PC-3 (cell line): ENCODE data around the gene GNG4. TPM values are rescaled to one million over a fixed set of nuclear protein-coding genes. Genes with fewer than 3 reads are reported as not detected.

ENCODE experiments used
- ATAC-seq: fragments of 200-7000 bp; cut with Tn5 transposase; 2 replicates; pipeline ENCODE4 v1.9.1; 2020; ENCODE audit warnings: mild to moderate bottlenecking, moderate library complexity
- BruUV-seq: library from RNA; stranded (reverse); fragments of 400-500 nt; replicated peaks from 2 replicates; lab custom pipeline; 2021; lab: Mats Ljungman, UMichigan
- CTCF ChIA-PET: fragments of 300-600 bp; sonication (Branson Sonifier 250); formaldehyde crosslinking; loops from one replicate; lab custom pipeline; 2022; ENCODE audit warnings: antibody characterized with exemption; lab: Charles Lee
- POLR2A ChIA-PET: fragments of 300-600 bp; sonication (Branson Sonifier 250); formaldehyde crosslinking; loops from one replicate; lab custom pipeline; 2022; ENCODE audit warnings: antibody characterized with exemption; ENCODE audit not compliant: unreplicated experiment; lab: Charles Lee
- DNase-seq: peaks from one replicate; pipeline ENCODE4 v3.0.0-alpha.2; 2015
- H2AFZ ChIP-seq: fragments of 300-600 bp; sonication (generic); 2 replicates; pipeline ENCODE4 v1.6.0; 2016; ENCODE audit warnings: antibody characterized with exemption, low read length
- H3F3A ChIP-seq: fragments of 300-600 bp; sonication (generic); one replicate; pipeline ENCODE4 v1.6.0; 2017; ENCODE audit warnings: antibody characterized with exemption, low read length, control low read depth, mild to moderate bottlenecking; ENCODE audit not compliant: unreplicated experiment
- H3K27ac ChIP-seq: fragments of 300-600 bp; sonication (generic); 2 replicates; pipeline ENCODE4 v1.5.1; 2016; ENCODE audit warnings: mild to moderate bottlenecking, low read length
- H3K27me3 ChIP-seq: fragments of 300-600 bp; sonication (generic); 2 replicates; pipeline ENCODE4 v1.6.1; 2016; ENCODE audit warnings: low read length, mixed read lengths
- H3K36me3 ChIP-seq: fragments of 300-600 bp; sonication (generic); 2 replicates; pipeline ENCODE4 v1.6.1; 2016; ENCODE audit warnings: low read depth, mixed run types, low read length, mixed read lengths
- H3K4me1 ChIP-seq: fragments of 300-600 bp; sonication (generic); 2 replicates; pipeline ENCODE4 v1.5.1; 2016; ENCODE audit warnings: low read length; ENCODE audit not compliant: insufficient read depth
- H3K4me2 ChIP-seq: fragments of 300-600 bp; sonication (generic); 2 replicates; pipeline ENCODE4 v1.6.0; 2016; ENCODE audit warnings: low read length
- H3K4me3 ChIP-seq: fragments of 300-600 bp; sonication (generic); 2 replicates; pipeline ENCODE4 v1.5.1; 2016; ENCODE audit warnings: mild to moderate bottlenecking, low read length, mixed read lengths
- H3K79me2 ChIP-seq: fragments of 300-600 bp; sonication (generic); 2 replicates; pipeline ENCODE4 v1.6.1; 2017; ENCODE audit warnings: low read length, mixed read lengths
- H3K9ac ChIP-seq: fragments of 300-600 bp; sonication (generic); 2 replicates; pipeline ENCODE4 v1.6.0; 2016; ENCODE audit warnings: mild to moderate bottlenecking, low read length
- H3K9me2 ChIP-seq: fragments of 300-600 bp; sonication (generic); replicated peaks from 2 replicates; pipeline ENCODE4 v1.6.1; 2016; ENCODE audit warnings: mixed run types, low read length, mixed read lengths
- H3K9me3 ChIP-seq: fragments of 300-600 bp; sonication (generic); 2 replicates; pipeline ENCODE4 v1.6.1; 2016; ENCODE audit warnings: low read length, mixed read lengths
- H4K20me1 ChIP-seq: fragments of 300-600 bp; sonication (generic); 2 replicates; pipeline ENCODE4 v1.6.1; 2016; ENCODE audit warnings: low read length, mixed read lengths
- EZH2 ChIP-seq: fragments of 300-600 bp; sonication (generic); IDR thresholded peaks from one replicate; pipeline ENCODE4 v1.6.1; 2017; ENCODE audit warnings: antibody characterized with exemption, mild to moderate bottlenecking, low read length; ENCODE audit not compliant: unreplicated experiment
- EZH2phosphoT487 ChIP-seq: fragments of 300-600 bp; sonication (generic); IDR thresholded peaks from 2 replicates; pipeline ENCODE4 v1.6.1; 2018; ENCODE audit warnings: mild to moderate bottlenecking, antibody characterized with exemption, low read length, borderline replicate concordance
- intact Hi-C: fragments of 100-400 bp; cut with micrococcal nuclease; formaldehyde crosslinking; loops from 2 replicates; pipeline ENCODE4 v1.9.0; 2023
- total RNA-seq: library from RNA; depleted of rRNA; stranded (reverse); fragments of >200 nt; gene quantifications from 2 replicates; pipeline ENCODE4 v1.2.3, GENCODE V29; 2014
- TF ChIP-seq, protein P1 (sequence below): fragments of 300-600 bp; sonication (generic); conservative IDR thresholded peaks from 2 replicates; pipeline ENCODE4 v1.5.1; 2017; ENCODE audit warnings: antibody characterized with exemption, low read depth, mild to moderate bottlenecking, low read length

Gene GNG4
- total RNA-seq, 1 experiment from 2014 or later: 0.80 TPM

DNA sequence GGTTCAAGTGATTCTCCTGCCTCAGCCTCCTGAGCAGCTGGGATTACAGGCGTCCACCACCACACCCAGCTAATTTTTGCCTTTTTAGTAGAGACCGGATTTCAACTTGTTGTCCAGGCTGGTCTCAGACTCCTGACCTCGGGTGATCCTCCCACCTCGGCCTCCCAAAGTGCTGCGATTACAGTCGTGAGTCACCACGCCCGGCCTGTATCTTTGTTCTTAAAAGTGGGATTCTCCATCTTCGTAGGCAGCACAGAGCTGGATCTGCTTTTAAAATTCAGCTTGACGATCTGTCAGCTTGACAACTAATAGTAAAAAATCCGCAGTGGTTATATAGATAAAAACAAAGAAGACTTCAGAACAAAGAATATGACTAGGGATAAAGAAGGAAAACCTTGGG is 2.8 kb upstream of the GNG4 start:
- Histone ChIP-seq H3K79me2 (no peaks in the 10 kb centered on the region), H3K9me3 (no peaks in the 10 kb centered on the region), H3K4me2 (no peak overlapping the region), H3K9me2 (no peaks in the 10 kb centered on the region), H3K4me3 (no peak overlapping the region), H3K27ac (no peak overlapping the region), H3K4me1 (peaks cover 4% of the 10 kb centered on the region), H3K9ac (no peak overlapping the region), H3F3A (no peaks in the 10 kb centered on the region), H2AFZ (no peak overlapping the region), H3K27me3 (peaks cover 11% of the 10 kb centered on the region), H3K36me3 (no peaks in the 10 kb centered on the region), H4K20me1 (no peaks in the 10 kb centered on the region)
- ATAC-seq: no peak
- ChIA-PET POLR2A (no interaction called here), CTCF (no interaction called here)
- no TSS peak for BruUV-seq
- no peak for TF ChIP-seq EZH2
- no peak for TF ChIP-seq EZH2phosphoT487
- TF ChIP-seq, protein P1, sequence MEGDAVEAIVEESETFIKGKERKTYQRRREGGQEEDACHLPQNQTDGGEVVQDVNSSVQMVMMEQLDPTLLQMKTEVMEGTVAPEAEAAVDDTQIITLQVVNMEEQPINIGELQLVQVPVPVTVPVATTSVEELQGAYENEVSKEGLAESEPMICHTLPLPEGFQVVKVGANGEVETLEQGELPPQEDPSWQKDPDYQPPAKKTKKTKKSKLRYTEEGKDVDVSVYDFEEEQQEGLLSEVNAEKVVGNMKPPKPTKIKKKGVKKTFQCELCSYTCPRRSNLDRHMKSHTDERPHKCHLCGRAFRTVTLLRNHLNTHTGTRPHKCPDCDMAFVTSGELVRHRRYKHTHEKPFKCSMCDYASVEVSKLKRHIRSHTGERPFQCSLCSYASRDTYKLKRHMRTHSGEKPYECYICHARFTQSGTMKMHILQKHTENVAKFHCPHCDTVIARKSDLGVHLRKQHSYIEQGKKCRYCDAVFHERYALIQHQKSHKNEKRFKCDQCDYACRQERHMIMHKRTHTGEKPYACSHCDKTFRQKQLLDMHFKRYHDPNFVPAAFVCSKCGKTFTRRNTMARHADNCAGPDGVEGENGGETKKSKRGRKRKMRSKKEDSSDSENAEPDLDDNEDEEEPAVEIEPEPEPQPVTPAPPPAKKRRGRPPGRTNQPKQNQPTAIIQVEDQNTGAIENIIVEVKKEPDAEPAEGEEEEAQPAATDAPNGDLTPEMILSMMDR: no peak
- intact Hi-C loops: no loop called here
- DNase-seq: no peak

DNA sequence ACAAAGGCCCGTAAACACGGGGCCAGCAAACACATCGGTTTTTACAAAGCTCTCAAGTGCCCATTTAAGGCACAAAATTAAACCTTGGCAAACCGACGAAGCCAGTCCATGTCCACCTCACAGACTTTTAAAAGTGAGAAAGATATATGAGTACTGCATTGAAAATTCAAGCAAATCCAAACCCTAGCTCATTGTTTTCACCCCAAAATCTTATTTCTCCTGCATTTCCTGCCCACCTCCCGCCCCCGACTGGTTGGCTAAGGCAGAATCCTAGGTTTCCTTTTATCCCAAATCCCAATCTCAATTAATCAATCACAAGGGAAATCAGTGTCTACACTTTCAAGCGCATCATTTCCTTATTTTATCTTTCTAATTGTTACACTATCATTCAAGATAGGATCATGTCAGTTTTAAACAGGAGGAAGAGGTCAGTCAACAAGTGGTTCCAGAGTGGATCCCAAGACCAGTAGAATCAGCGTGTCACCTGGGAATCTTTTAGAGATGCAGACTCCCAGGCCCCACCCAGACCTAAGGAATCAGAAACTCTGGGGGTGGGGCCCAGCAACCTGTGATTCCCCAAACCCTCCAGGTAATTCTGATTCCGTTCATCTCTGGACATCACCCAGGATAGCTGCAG is 1.7 kb upstream of the GNG4 start:
- Histone ChIP-seq H3K36me3 (no peaks in the 10 kb centered on the region), H3K9ac (no peak overlapping the region), H3K4me2 (no peak overlapping the region), H3K27ac (no peak overlapping the region), H3K27me3 (peaks cover 11% of the 10 kb centered on the region), H3F3A (no peaks in the 10 kb centered on the region), H3K79me2 (no peaks in the 10 kb centered on the region), H2AFZ (no peak overlapping the region), H3K4me1 (peaks cover 4% of the 10 kb centered on the region), H3K9me3 (no peaks in the 10 kb centered on the region), H3K9me2 (no peaks in the 10 kb centered on the region), H4K20me1 (no peaks in the 10 kb centered on the region), H3K4me3 (no peak overlapping the region)
- ChIA-PET POLR2A (no interaction called here), CTCF (no interaction called here)
- intact Hi-C loops: no loop called here
- DNase-seq: no peak
- no TSS peak for BruUV-seq
- ATAC-seq: no peak
- TF ChIP-seq EZH2phosphoT487: no peak
- TF ChIP-seq, protein P1: no peak
- no peak for TF ChIP-seq EZH2

DNA sequence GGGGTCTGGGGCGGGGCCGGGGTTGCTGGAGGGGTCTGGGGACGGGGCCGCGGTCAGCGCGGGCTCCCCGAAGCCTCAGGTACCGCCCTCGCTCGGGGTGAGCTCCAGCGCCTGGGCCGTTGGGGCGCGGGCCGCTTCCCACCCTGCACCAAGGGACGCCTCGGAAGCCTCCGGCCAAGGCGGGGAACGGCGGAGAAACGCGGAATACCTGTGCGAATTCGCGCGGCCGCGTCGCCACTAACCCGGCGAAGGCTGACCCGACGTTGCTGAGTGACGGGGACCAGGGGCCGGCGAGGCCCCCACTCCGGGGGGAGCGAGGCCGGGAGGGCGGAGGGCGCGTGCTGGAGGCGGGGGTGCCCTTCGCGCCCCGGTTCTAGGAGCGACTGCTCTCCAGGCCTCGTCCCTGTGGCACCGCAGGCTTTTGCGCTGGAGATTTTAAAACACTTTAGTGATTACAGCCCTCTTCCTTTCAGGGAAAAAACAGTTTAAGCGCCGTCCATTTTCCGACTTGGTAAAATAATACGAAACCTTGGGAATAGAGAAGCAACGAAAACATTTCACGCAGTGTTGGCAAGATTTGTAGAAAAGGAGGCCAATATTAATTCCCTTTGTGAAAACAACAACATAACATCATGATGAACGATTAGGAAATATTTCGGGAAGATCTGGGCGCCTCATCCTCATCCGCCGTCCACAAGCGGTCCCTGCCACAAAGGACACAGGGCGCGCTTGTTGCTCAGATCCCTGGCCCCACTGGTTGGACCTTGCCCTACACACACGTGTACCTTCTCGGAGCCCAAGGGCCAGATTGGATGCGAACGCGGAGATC is 971 bp upstream of the GNG4 start:
- H3K27me3 ChIP-seq: peaks cover 11% of the 10 kb centered on the region
- intact Hi-C loops: no loop called here

More for the DNA sequence above, 971 bp upstream of the GNG4 start:
- H3F3A ChIP-seq: no peaks in the 10 kb centered on the region
- ChIA-PET POLR2A (no interaction called here), CTCF (no interaction called here)
- H3K27ac ChIP-seq: no peak overlapping the region
- DNase-seq (no peak), ATAC-seq (no peak)
- H3K79me2 ChIP-seq: no peaks in the 10 kb centered on the region
- H3K36me3 ChIP-seq: no peaks in the 10 kb centered on the region
- no TSS peak for BruUV-seq
- TF ChIP-seq, protein P1: no peak
- no peak overlapping the region for H3K4me3 ChIP-seq
- H4K20me1 ChIP-seq: no peaks in the 10 kb centered on the region
- no peak overlapping the region for H3K4me2 ChIP-seq
- no peak overlapping the region for H3K9ac ChIP-seq
- H3K9me3 ChIP-seq: no peaks in the 10 kb centered on the region
- no peaks in the 10 kb centered on the region for H3K9me2 ChIP-seq
- no peak overlapping the region for H2AFZ ChIP-seq
- peaks cover 4% of the 10 kb centered on the region for H3K4me1 ChIP-seq
